GM23248 (cell line): Measurements from ENCODE around the gene PPP1R9A.

Experiments
- EZH2 ChIP-seq: fragments of 200-600 bp; sonication (generic); IDR thresholded peaks from 2 replicates; pipeline ENCODE4 v1.6.1; 2018; ENCODE audit warnings: antibody characterized with exemption, mild to moderate bottlenecking; ENCODE audit not compliant: insufficient read depth, poor library complexity, severe bottlenecking
- EZH2phosphoT487 ChIP-seq: fragments of 200-600 bp; sonication (generic); IDR thresholded peaks from 2 replicates; pipeline ENCODE4 v1.6.1; 2018; ENCODE audit warnings: antibody characterized with exemption, moderate library complexity, mild to moderate bottlenecking, low read depth; ENCODE audit not compliant: insufficient read depth

DNA sequence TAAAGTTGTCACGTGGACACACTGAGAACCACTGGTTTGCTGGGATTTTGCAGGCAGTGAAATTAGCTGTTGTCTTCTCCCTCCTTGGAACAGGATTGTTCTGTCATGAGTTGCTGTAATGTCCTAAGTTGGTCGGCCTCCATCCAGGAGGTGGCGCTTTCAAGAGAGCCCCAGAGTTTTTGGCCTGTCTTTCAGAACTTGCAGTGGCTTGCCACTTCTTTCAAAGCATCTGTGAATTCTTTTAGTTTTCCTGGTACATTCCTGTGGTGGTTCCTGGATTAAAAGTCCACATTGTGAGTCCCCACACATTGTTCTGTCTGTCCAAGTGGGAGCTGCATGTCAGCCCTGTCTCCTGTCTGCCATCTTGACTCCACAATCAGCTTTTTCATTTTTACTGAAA lies 283.1 kb downstream of the PPP1R9A start:
- no peak for TF ChIP-seq EZH2
- TF ChIP-seq EZH2phosphoT487, result no peak
